BJ (cell line): Measurements from ENCODE around the gene STYXL1. TPM values are rescaled to one million over a fixed set of nuclear protein-coding genes. Genes with fewer than 3 reads are reported as not detected.

Experiments used
- CTCF ChIA-PET: fragments of 350-600 bp; formaldehyde crosslinking; extraction: SDS; loops from one replicate; lab custom pipeline; 2021; ENCODE audit warnings: antibody characterized with exemption, inconsistent platforms; lab: Yijun Ruan, JAX
- POLR2A ChIA-PET: fragments of 300-600 bp; sonication (Branson Sonifier 250); formaldehyde crosslinking; extraction: SDS; loops from one replicate; lab custom pipeline; 2021; ENCODE audit warnings: antibody characterized with exemption; lab: Charles Lee
- DNase-seq: peaks from one replicate; pipeline ENCODE4 v3.0.0-alpha.2; 2011; ENCODE audit warnings: low read depth
- H3K27me3 ChIP-seq: 2 replicates; pipeline ENCODE4 v1.6.0; 2011; ENCODE audit warnings: low read length; ENCODE audit not compliant: control insufficient read depth, insufficient read depth
- H3K36me3 ChIP-seq: 2 replicates; pipeline ENCODE4 v1.5.1; 2011; ENCODE audit warnings: low read length; ENCODE audit not compliant: control insufficient read depth, insufficient read depth
- H3K4me3 ChIP-seq: 2 replicates; pipeline ENCODE4 v1.5.1; 2011; ENCODE audit warnings: low read depth, mild to moderate bottlenecking, control low read depth, low read length
- CTCF ChIP-seq: IDR thresholded peaks from 2 replicates; pipeline ENCODE4 v1.5.1; 2011; ENCODE audit warnings: low read depth, mild to moderate bottlenecking, control low read depth, inconsistent platforms, low read length, moderate library complexity; ENCODE audit not compliant: insufficient read depth
- polyA plus RNA-seq: library from polyadenylated mRNA; depleted of rRNA; stranded (reverse); fragments of >200 nt; gene quantifications from 2 replicates; pipeline ENCODE4 v1.2.3, GENCODE V29; 2011

Gene STYXL1
- polyA plus RNA-seq, 1 experiment, result 64.7 TPM

- TF ChIP-seq CTCF, result no peak
- POLR2A ChIA-PET, result no interaction called here
- H3K36me3 ChIP-seq, result peaks cover 46% of the 10 kb centered on the region
Measured at GRCh38 chr7:76065016-76065612, 17.3 kb upstream of the STYXL1 start.

GRCh38 chr7:76064208-76064970 lies 16.6 kb upstream of the STYXL1 start:
- ChIA-PET POLR2A (no interaction called here), CTCF (no interaction called here)
- TF ChIP-seq CTCF, result no peak
- H3K4me3 ChIP-seq, result no peak overlapping the region
- DNase-seq, result no peak
- H3K36me3 ChIP-seq, result peaks cover 52% of the 10 kb centered on the region
- H3K27me3 ChIP-seq, result no peaks in the 10 kb centered on the region

More at GRCh38 chr7:76065016-76065612, 17.3 kb upstream of the STYXL1 start:
- Histone ChIP-seq H3K27me3 (no peaks in the 10 kb centered on the region), H3K4me3 (no peak overlapping the region)
- CTCF ChIA-PET, result no interaction called here
- DNase-seq, result no peak

DNA sequence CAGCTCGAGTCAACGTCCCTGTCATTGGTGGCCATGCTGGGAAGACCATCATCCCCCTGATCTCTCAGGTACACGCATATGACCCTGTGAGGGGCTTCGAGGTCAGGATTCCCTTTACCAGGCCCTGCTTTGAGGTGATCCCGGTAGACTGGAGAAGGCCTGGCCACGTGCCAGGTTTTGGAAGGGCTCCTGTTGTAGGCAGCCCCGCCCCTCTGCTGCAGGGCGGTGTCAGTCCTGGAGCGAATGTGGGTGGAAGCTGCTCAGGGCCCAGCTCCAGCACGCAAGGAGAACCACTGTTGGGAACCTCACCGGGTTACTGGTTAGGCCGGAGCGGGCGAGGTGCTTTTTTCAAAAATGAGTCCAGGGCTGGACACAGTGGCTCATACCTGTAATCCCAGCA lies 15.7 kb upstream of the STYXL1 start:
- POLR2A ChIA-PET, result no interaction called here
- peaks cover 58% of the 10 kb centered on the region for H3K36me3 ChIP-seq
- no peak overlapping the region for H3K4me3 ChIP-seq
- no peak for TF ChIP-seq CTCF
- DNase-seq, result no peak
- no peaks in the 10 kb centered on the region for H3K27me3 ChIP-seq
- CTCF ChIA-PET, result no interaction called here

DNA sequence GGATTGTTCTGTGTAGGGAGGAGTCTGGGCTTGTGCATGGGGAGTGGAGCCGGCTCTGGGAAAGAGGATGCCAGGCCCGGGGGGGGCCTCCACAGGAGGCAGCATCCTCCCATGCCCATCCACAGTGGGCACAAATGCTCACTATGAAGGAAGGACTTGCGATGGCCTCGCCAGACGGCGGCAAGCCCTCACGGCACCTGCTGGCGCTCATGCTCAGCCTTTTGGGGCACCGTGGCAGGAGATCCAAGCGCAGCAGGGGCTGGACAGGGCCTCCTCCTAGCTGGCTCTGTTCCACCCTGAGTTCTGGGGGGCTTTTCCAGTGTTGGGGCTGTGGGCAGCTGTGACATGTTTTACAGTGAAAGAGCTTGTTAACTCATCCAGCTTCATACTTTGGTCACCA lies 15.3 kb upstream of the STYXL1 start:
- CTCF ChIA-PET, result no interaction called here
- no peak for DNase-seq
- no peaks in the 10 kb centered on the region for H3K27me3 ChIP-seq
- H3K4me3 ChIP-seq, result no peak overlapping the region
- POLR2A ChIA-PET, result no interaction called here
- H3K36me3 ChIP-seq, result peaks cover 61% of the 10 kb centered on the region
- no peak for TF ChIP-seq CTCF

DNA sequence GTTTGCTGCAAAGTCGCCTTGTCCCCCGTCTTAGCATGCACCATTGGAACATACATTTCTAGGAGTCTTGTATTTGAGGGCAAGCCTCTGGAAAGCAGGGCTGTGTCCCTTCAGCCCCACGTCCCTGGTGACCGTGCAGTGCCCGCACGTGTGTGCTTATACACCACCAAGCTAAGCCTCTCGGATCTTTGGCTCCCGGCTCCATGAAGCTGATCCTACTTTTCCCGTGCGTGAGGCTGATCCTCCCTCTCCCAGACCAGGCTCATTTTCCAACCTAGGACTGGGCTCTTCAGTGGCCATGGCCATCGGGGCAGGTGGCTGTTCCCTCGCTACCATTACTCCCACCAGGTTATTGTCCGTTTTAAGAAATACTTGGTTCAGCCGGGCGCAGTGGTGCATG lies 14.5 kb upstream of the STYXL1 start:
- H3K4me3 ChIP-seq, result no peak overlapping the region
- no peaks in the 10 kb centered on the region for H3K27me3 ChIP-seq
- H3K36me3 ChIP-seq, result peaks cover 68% of the 10 kb centered on the region
- CTCF ChIA-PET, result no interaction called here
- POLR2A ChIA-PET, result no interaction called here
- TF ChIP-seq CTCF, result no peak
- no peak for DNase-seq
